ENCODE results near the gene ATP5F1A. TPM values are rescaled to one million over a fixed set of nuclear protein-coding genes. Genes with fewer than 3 reads are reported as not detected.
A peak's percentile ranks its signal among the peaks of the same experiment; 100 is the strongest.

Gene ATP5F1A
- total RNA-seq (2014; rRNA removed; shearing (Covaris generic)) (208 and 218 TPM in 2 replicates), total RNA-seq (2022) (274 and 284 TPM in 2 replicates), Bru-seq, nascent RNA (percentile 79 among the genes with signal in this experiment), BruChase-seq, experiment 1, labeled RNA remaining after a 6-hour chase (percentile 96 among the genes with signal in this experiment), BruChase-seq, experiment 2, labeled RNA remaining after a 2-hour chase (percentile 87 among the genes with signal in this experiment)
- long read RNA-seq, full-length matches to known transcripts, result 875 of 950 reads
- long read RNA-seq, partial matches to known transcripts, result 61 of 950 reads
- long read RNA-seq, other reads (novel, unspliced or antisense), result 14 of 950 reads

DNA sequence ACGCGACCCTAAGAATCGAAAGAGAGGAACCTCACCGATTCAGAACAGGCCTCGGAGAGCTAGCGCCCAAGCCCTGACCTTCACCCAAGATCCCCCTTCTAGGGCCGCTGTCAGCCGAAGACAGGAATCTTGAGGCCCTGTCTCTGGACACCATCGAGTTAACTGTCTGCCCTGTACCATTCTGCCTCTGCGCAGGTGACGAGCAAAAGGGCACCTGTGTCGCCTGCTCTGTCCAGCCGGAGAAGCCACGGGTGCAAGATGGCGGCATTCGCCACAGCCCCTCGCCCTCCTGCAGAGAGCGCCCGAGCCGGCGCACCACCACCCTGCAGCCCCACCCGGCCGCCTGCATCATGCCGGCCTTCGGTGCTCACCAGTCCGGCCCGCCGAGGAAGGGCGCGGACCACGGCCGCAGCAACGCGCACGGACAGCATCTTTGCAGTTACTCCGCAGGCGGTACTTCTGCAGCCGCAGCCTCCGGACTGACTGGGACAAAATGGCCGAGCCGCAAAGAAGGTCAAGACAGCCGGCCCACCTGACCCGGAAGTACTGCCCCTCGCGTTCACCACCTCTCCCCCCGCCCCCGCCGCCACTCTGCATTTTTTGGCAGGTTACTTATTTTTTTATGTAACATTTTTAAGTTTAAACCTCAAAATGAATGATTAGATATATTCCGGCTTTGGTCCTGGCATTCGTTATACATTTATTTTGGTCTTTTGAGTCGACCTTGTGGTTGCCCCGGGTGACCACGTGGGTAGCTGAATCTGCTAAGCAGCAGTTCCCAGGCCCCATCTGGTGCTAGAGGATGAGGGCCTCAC, at the start of gene ATP5F1A:
Gene ATP5F1A (minus strand): TSS at position 496 of the 815 bp plus-strand sequence. CDS start 65 bp downstream, at position 431.
- Histone ChIP-seq H3K36me3 (ENCODE audit: insufficient read depth, low read length) (peaks cover 36% of the 10 kb centered on the region), H3K79me2 (ENCODE audit: insufficient read depth, low read depth, low read length) (peaks cover 50% of the 10 kb centered on the region), H3K4me1 (ENCODE audit: insufficient read depth, low read length, poor library complexity, severe bottlenecking) (peaks cover 16% of the 10 kb centered on the region), H2AFZ (ENCODE audit: low read length) (peak within 1 kb of the TSS; percentile 99), H3K27ac (ENCODE audit: low read depth, low read length, poor library complexity, severe bottlenecking) (peak within 1 kb of the TSS; percentile 75), H3K9me3 (ENCODE audit: low read length) (no peaks in the 10 kb centered on the region), H3K4me3 (ENCODE audit: low read depth, low read length, poor library complexity, severe bottlenecking) (peak within 1 kb of the TSS; percentile 96), H3K9me2 (ENCODE audit: insufficient read depth, low read length) (no peaks in the 10 kb centered on the region), H4K20me1 (ENCODE audit: insufficient read depth, low read length) (0 out of 2 replicates have a peak, but pooled peaks cover 11% of the 10 kb centered on the region), H3K4me2 (ENCODE audit: low read length) (peak within 1 kb of the TSS; percentile 94)
- DNase-seq (ENCODE audit: low spot score), result peak; percentile 82
- POLR2A ChIA-PET, result interaction anchor here (1.7 kb wide), 1 partner anchor 9 kb away, joined by 11 read pairs; no protein-coding TSS in a partner anchor
- no TSS peak for BruUV-seq (replicated peaks)
- TF ChIP-seq CTCF (conservative IDR thresholded peaks at IDR 0.05; ENCODE audit: low read length), result no peak
- TF ChIP-seq EZH2phosphoT487 (IDR thresholded peaks at IDR 0.05; ENCODE audit: borderline replicate concordance, low read depth, low read length), result no peak
- CTCF ChIA-PET (ENCODE audit: unreplicated experiment), result no interaction called here
- intact Hi-C loops (cut with micrococcal nuclease; ENCODE audit: unreplicated experiment), result no loop called here

DNA sequence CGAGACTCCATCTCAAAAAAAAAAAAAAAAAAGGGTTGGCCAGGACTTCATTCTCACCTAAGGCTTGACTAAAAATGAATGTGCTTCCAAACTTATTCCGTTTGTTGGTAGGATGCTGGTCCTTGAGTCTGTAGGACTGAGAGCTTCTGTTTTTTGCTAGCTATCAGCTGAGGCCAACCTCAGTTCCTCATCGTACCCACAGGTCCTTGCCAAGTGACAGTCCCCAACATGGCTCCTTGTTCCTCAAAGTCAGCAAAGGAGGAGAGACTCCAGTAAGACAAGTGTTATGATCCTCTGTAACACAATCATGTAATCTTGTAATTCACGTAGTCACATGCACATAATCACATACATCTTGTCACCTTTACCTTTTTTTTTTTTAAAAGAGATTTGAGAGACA, 43.1 kb upstream of the ATP5F1A start:
- Histone ChIP-seq H3K4me1 (ENCODE audit: insufficient read depth, low read length, poor library complexity, severe bottlenecking) (no peaks in the 10 kb centered on the region), H3K79me2 (ENCODE audit: insufficient read depth, low read depth, low read length) (no peaks in the 10 kb centered on the region), H3K9me3 (ENCODE audit: low read length) (no peaks in the 10 kb centered on the region), H3K4me2 (ENCODE audit: low read length) (no peak overlapping the region), H3K27ac (ENCODE audit: low read depth, low read length, poor library complexity, severe bottlenecking) (no peak overlapping the region), H2AFZ (ENCODE audit: low read length) (no peak overlapping the region), H3K36me3 (ENCODE audit: insufficient read depth, low read length) (no peaks in the 10 kb centered on the region), H4K20me1 (ENCODE audit: insufficient read depth, low read length) (no peaks in the 10 kb centered on the region), H3K9me2 (ENCODE audit: insufficient read depth, low read length) (no peaks in the 10 kb centered on the region), H3K4me3 (ENCODE audit: low read depth, low read length, poor library complexity, severe bottlenecking) (no peak overlapping the region)
- intact Hi-C loops (cut with micrococcal nuclease; ENCODE audit: unreplicated experiment), result no loop called here
- ChIA-PET CTCF (ENCODE audit: unreplicated experiment) (no interaction called here), POLR2A (no interaction called here)
- no peak for TF ChIP-seq EZH2phosphoT487 (IDR thresholded peaks at IDR 0.05; ENCODE audit: borderline replicate concordance, low read depth, low read length)
- no peak for TF ChIP-seq CTCF (conservative IDR thresholded peaks at IDR 0.05; ENCODE audit: low read length)
- BruUV-seq (replicated peaks), result no TSS peak
- no peak for DNase-seq (ENCODE audit: low spot score)

Data from OCI-LY7 (cell line).